ENCODE results near the gene PGAP2. TPM values are rescaled to one million over a fixed set of nuclear protein-coding genes. Genes with fewer than 3 reads are reported as not detected.
"Not testable (repeated sequence)": the region's sequence is repeated elsewhere in the genome, so short reads cannot be mapped to it uniquely, and the experiment has no call there.

The PGAP2 gene
- total RNA-seq, 3 donors from 2014 or later = 12.3 to 24.3 (median 20.6) TPM

DNA sequence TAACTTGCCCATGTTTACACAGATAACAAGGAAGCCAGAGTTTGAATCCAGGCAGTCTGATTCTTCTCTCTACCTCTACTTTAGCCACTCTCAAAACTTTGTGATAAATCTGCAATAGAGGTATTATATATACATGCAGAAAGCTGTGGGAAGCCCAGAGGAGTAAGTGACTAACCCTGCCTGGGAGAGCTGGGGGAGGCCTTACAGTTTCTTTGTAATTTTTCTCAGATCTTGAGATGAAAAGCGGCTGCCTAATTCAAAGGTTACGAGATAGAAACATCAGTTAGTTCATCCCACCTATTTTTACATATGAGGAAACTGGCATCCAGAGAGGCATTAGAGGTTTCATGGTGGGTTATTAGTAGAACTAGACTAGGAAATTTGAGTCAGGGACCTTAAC lies 52.0 kb downstream of the PGAP2 start:
- intact Hi-C loops (cut with DNase I; ENCODE audit: low total_unique reads) = no loop called here
- Histone ChIP-seq H3K4me1 (peaks cover 0 to 26% of the 10 kb centered on the region in 2 donors), H3K27me3 (no peaks in the 10 kb centered on the region), H3K9me3 (no peaks in the 10 kb centered on the region), H3K36me3 (no peaks in the 10 kb centered on the region), H3K4me3 (peak overlapping the region in 1 of 3 donors; percentile 19), H3K27ac (no peak overlapping the region)
- no peak for DNase-seq (ENCODE audit: low spot score in 2 of 2)
- no peak for TF ChIP-seq POLR2AphosphoS5 (IDR thresholded peaks at IDR 0.05)
- TF ChIP-seq, protein P1, sequence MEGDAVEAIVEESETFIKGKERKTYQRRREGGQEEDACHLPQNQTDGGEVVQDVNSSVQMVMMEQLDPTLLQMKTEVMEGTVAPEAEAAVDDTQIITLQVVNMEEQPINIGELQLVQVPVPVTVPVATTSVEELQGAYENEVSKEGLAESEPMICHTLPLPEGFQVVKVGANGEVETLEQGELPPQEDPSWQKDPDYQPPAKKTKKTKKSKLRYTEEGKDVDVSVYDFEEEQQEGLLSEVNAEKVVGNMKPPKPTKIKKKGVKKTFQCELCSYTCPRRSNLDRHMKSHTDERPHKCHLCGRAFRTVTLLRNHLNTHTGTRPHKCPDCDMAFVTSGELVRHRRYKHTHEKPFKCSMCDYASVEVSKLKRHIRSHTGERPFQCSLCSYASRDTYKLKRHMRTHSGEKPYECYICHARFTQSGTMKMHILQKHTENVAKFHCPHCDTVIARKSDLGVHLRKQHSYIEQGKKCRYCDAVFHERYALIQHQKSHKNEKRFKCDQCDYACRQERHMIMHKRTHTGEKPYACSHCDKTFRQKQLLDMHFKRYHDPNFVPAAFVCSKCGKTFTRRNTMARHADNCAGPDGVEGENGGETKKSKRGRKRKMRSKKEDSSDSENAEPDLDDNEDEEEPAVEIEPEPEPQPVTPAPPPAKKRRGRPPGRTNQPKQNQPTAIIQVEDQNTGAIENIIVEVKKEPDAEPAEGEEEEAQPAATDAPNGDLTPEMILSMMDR (IDR thresholded peaks at IDR 0.05) = no peak
- TF ChIP-seq POLR2A (IDR thresholded peaks at IDR 0.05) = no peak

DNA sequence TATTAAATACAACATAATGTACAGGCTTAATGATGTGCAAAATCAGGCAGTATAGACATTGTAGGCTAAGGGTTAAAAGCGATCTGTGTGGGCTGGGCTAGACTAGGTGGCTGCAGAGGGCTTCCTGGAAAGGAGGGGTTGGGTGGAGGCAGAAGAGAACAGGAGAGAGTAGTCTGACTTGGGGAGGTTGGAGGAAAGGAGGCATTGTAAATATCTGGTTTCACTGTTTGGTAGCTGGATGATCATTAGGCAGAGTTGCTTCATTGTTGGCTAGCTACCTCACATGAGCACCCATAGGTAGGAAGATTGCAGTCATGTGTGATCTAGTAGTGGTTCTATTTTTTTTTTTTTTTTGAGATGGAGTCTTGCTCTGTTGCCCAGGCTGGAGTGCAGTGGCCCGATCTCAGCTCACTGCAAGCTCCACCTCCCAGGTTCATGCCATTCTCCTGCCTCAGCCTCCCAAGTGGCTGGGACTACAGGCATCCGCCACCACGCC lies 52.6 kb downstream of the PGAP2 start:
- H3K9me3 ChIP-seq; intact Hi-C loops (cut with DNase I; ENCODE audit: low total_unique reads); H3K36me3 ChIP-seq; H3K27me3 ChIP-seq; DNase-seq (ENCODE audit: low spot score in 2 of 2); H3K27ac ChIP-seq: not testable (repeated sequence)
- peaks cover 0 to 28% of the 10 kb centered on the region in 2 donors for H3K4me1 ChIP-seq
- peak overlapping the region in 1 of 3 donors; percentile 19 for H3K4me3 ChIP-seq

DNA sequence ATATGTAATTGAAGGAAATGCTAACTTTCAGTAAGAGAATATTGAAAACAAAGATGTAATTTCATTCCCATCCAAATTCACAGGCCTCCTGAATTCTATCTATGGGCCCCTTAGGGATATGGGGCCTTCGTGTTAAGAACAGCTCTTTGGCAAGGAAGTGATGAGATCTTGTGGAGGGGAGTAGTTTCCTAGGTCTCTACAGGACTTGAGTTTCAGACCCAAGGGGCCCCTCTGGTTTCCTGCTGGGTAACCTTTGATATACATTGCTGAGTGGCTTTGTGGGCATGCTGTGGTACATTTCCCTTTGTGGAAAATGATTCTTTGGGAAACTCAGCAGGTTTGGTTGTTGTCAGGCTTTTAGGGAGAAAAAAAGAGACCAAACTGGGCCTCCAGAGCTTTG lies 53.3 kb downstream of the PGAP2 start:
- no peaks in the 10 kb centered on the region for H3K36me3 ChIP-seq
- no peak overlapping the region for H3K27ac ChIP-seq
- H3K9me3 ChIP-seq = no peaks in the 10 kb centered on the region
- H3K4me3 ChIP-seq = no peak overlapping the region
- no peak for DNase-seq (ENCODE audit: low spot score in 2 of 2)
- TF ChIP-seq, protein P1 (IDR thresholded peaks at IDR 0.05) = no peak
- TF ChIP-seq POLR2A (IDR thresholded peaks at IDR 0.05) = no peak
- H3K4me1 ChIP-seq = peaks cover 0 to 31% of the 10 kb centered on the region in 2 donors
- no peaks in the 10 kb centered on the region for H3K27me3 ChIP-seq
- intact Hi-C loops (cut with DNase I; ENCODE audit: low total_unique reads) = no loop called here

DNA sequence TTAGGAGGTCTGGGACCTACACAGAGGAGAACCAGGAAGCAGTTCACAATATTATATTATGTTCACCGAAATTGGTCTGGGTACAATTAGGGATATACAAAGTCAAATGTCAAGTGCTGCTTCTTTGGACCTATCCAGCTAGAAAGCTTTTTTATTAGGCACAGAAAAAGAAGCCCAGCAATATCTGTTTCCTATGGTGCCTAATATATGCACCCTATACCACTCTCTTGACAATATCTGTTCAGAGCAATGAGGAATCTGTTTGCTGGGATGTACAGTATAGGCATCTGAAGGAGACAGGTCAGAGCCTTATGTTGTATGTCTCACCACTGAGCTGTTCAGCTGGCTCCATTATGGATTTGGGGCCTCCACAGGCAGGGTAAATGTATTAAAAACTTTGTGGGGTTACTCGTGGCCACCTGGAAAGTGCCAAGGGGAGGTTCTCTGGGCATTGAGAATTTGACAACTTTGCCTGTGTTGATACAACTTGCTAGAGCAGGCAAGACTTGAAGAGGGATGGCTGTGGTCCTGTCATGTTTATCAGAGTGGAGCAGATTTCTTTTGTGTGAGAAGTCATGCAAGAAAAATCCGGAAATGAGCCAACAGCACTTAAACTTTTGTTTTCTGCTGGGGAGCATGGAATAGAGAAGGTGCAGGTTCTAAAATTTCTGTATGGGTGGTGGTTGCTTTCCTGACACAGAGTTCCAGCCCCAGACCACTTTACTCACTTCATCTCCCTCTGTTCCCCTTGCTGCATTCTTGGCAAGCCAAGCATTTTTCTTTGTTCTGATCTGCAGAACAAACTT lies 57.2 kb downstream of the PGAP2 start:
- H3K4me3 ChIP-seq = no peak overlapping the region
- no peaks in the 10 kb centered on the region for H3K9me3 ChIP-seq
- intact Hi-C loops (cut with DNase I; ENCODE audit: low total_unique reads) = no loop called here
- no peak for DNase-seq (ENCODE audit: low spot score in 2 of 2)
- H3K27me3 ChIP-seq = no peaks in the 10 kb centered on the region
- H3K36me3 ChIP-seq = no peaks in the 10 kb centered on the region
- TF ChIP-seq, protein P1 (IDR thresholded peaks at IDR 0.05) = no peak
- TF ChIP-seq POLR2AphosphoS5 (IDR thresholded peaks at IDR 0.05) (no peak), POLR2A (IDR thresholded peaks at IDR 0.05) (no peak)
- H3K27ac ChIP-seq = peak overlapping the region; percentile 33 to 62
- H3K4me1 ChIP-seq = peaks cover 0 to 22% of the 10 kb centered on the region in 2 donors

DNA sequence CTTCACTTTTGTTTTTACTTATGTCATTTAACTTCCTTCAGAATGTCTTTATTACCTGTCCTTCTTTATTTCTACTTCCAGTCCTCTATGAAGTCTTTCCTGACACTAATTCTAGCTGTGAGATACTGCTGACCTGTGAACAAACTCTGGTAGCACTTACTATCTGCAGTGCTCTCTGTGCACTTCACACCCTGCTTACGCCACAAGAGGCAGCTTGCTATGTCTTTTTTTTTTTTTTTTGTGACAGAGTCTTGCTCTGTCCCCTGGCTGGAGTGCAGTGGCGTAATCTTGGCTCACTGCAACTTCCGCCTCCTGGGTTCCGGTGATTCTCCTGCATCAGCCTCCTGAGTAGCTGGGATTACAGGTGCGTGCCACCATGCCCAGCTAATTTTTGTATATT lies 57.8 kb downstream of the PGAP2 start:
- H3K27ac ChIP-seq = peak overlapping the region in 1 of 2 donors; percentile 33
- peaks cover 0 to 19% of the 10 kb centered on the region in 2 donors for H3K4me1 ChIP-seq
- no peak overlapping the region for H3K4me3 ChIP-seq
- H3K9me3 ChIP-seq = no peaks in the 10 kb centered on the region
- intact Hi-C loops (cut with DNase I; ENCODE audit: low total_unique reads) = no loop called here
- H3K36me3 ChIP-seq = no peaks in the 10 kb centered on the region
- DNase-seq (ENCODE audit: low spot score in 2 of 2) = no peak
- H3K27me3 ChIP-seq = no peaks in the 10 kb centered on the region
- TF ChIP-seq POLR2A (IDR thresholded peaks at IDR 0.05) (no peak), POLR2AphosphoS5 (IDR thresholded peaks at IDR 0.05) (no peak)
- TF ChIP-seq, protein P1 (IDR thresholded peaks at IDR 0.05) = no peak
